GM18502 (cell line): ENCODE data around the gene CAPN7.

Source experiments
- ATAC-seq: cut with Tn5 transposase; IDR thresholded peaks from one replicate; pipeline ENCODE4 v1.9.1; 2021; ENCODE audit warnings: mild to moderate bottlenecking; ENCODE audit not compliant: unreplicated experiment, poor library complexity

The CAPN7 gene

GRCh38 chr3:15198686-15199085 lies 7.4 kb upstream of the CAPN7 start:
- no peak for ATAC-seq

DNA sequence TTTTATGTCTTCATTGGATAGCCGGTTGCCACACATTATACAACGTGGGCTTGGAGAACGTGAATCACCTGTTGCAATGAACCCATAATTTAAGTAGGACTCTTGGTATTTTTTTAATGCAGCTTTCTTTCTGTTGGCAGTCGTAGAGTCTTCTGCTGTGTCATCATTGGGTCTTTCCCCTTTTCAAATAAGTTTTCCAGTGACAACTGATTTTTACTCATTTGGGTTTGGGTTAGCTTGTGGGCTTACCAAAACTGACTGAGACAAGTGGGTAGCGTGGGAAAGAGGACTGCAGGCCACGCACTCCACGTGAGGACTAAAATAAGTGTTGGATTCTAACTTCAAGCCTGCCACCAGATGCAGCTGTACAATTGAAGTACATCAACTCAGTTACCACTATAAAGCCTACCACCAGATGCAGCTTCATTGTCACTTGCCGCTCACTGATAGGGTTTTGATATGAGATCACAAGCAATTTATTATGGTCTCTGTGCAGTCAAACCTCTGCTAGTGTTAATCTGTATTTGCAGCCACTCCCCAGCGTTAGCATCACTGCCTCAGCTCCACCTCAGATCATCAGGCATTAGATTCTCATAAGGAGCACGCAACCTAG lies 6.4 kb upstream of the CAPN7 start:
- no peak for ATAC-seq

- no peak for ATAC-seq
Observed at GRCh38 chr3:15204005-15204404, 2.0 kb upstream of the CAPN7 start.

DNA sequence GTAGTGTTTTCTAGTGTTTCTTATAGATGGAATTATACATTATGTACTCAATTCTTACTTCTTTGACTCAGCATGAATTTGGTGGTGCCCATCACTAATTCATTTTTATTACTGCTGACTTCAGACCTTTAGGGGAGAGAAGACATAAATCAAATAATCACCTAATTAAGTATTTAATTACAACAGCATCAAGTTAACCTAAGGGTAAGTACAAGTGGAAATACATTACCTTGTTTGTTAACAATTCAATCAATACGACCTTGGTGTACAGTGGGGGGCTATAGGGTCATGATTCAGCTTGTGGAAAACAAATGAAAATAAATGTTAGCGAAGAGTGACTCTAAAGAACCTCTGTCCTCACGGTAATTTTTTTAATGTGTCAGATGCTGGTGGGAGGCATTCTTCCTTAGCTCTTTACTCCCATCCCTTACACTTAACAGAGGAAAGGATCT lies 538 bp upstream of the CAPN7 start:
- no peak for ATAC-seq

- ATAC-seq, result peak; percentile 39
Observed at GRCh38 chr3:15206662-15207576, 873 bp downstream of the CAPN7 start.

- no peak for ATAC-seq
Observed at GRCh38 chr3:15207836-15208504, 1.9 kb downstream of the CAPN7 start.

DNA sequence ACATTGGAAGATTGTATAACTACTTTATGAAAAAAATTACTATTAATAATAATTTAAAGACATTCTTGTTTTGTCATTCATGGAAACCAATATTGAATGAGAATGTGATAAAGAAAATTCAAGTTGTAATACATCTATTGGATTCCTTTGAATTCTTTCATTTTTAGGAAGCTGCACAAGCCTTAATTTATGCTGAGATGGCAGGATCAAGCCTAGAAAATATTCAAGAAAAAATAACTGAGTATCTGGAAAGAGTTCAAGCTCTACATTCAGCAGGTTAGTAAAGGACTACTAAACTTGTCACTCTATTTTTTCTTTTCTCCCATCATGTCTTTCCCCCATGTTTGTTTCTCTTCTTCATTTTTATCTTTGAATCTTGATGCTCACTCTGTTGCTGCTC lies 5.9 kb downstream of the CAPN7 start:
- no peak for ATAC-seq

DNA sequence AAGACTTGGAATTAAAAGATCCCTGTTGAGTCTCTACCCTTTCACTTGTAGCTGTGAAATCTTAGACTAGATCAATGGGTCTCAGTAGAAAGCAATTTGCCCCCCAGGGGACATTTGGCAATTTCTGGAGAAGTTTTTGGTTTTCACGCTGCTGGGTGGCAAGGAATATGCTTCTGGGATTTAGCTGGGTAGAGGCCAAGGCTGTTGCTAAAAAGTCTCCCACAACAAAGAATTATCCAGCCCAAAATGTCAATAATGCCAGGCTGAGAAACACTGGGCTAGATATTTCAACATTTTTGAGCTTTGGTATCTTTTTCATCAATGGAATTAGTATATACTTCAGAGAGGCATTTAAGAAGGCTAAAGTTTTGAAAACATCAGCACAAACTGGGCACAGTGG lies 8.7 kb downstream of the CAPN7 start:
- ATAC-seq, result no peak

DNA sequence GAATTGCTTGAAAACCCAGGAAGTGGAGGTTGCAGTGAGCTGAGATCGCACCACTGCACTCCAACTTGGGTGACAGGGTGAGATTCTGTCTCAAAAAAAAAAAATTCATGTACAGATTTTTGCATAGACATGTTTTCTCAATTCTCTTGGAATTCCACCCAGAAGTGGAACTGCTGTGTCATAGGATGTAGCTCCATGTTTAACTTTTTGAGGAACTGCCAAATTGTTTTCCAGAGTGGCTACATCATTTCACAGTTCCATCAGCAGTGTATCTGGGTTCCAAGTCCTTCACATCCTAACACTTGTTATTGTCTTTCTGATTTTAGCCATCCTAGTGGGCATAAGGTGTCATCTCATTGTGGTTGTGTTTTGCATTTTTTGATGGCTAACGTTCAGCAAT lies 9.9 kb downstream of the CAPN7 start:
- ATAC-seq, result no peak

- no peak for ATAC-seq
Observed at GRCh38 chr3:15216501-15216900, 10.5 kb downstream of the CAPN7 start.

- no peak for ATAC-seq
Observed at GRCh38 chr3:15217011-15217671, 11.1 kb downstream of the CAPN7 start.

GRCh38 chr3:15217841-15218267 lies 11.8 kb downstream of the CAPN7 start:
- no peak for ATAC-seq

- ATAC-seq, result no peak
Observed at GRCh38 chr3:15218689-15219088, 12.6 kb downstream of the CAPN7 start.

GRCh38 chr3:15220056-15220455 lies 14.0 kb downstream of the CAPN7 start:
- ATAC-seq, result no peak

DNA sequence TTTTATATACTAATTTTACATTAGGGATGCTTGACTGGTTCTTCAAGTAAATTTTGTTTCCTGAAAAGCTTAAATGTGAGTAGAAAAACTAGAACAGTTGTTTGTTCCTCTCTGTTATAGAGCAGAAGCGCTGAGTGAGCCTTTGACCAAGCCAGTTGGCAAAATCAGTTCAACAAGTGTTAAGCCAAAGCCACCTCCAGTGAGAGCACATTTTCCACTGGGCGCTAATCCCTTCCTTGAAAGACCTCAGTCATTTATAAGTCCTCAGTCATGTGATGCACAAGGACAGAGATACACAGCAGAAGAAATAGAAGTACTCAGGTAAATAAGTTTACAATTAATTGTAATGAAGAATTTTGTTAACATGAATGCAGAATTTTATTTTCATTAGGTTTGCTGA lies 14.6 kb downstream of the CAPN7 start:
- ATAC-seq, result no peak

DNA sequence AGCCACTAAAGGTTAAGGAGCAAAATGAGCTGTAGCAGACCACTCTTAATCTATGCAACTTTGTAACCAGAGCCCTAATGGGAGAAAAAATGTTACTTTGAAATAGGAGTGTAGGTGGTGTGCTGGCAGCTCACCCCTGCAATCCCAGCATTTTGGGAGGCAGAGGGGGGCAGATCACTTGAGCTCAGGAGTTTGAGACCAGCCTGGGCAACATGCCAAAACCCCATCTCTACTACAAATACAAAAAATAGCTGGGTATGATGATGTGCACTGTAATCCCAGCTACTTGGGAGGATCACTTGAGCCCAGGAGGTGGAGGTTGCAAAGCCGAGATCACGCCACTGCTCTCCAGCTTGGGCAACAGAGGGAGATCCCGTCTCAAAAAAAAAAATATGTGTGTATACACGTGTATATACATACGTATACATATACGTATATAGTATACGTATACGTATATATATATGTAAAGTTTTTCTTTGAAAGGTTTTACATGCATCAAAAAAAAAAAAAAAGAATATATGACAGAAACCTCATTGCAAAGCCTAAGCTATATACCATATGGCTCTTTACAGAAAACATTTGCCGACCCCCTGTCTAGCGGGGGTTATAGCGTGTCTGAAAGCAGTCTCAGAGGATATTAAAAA lies 15.7 kb downstream of the CAPN7 start:
- no peak for ATAC-seq

- no peak for ATAC-seq
Observed at GRCh38 chr3:15223685-15224572, 17.9 kb downstream of the CAPN7 start.

DNA sequence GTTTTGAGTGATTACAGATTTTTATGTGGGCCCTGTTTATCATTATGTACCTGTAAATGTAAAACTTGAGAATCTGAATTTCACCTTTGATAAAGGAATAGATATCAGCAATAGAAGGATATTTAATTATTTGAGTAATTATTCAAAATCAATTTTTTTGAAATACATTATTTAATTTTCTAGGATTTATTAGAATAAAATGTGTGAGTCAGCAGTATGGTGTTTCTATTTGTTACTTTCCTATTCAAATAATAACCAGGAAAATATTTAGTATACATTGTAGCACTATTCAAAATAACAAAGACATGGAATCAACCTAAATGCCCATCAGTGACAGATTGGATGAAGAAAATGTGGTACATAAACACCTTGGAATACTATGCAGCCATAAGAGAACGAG lies 22.1 kb downstream of the CAPN7 start:
- ATAC-seq, result no peak

DNA sequence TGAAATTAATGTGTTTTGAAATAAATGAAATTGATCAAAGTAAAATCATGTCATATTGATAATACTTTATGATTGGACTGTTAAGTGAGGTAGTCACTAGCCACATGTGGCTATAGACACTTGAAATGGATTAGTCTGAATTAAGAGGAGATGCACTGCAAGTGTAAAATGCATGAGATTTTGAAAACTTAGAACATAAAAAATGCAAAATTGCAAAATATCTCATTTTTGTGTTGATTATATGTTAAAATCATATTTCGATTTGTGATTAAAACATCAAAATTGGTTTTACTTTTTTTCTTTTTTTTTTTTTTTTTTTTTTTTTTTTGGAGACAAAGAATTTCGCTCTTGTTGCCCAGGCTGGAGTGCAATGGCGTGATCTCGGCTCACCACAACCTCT lies 23.2 kb downstream of the CAPN7 start:
- ATAC-seq, result no peak
